ENCODE results near the gene RASGRF2.

DNA sequence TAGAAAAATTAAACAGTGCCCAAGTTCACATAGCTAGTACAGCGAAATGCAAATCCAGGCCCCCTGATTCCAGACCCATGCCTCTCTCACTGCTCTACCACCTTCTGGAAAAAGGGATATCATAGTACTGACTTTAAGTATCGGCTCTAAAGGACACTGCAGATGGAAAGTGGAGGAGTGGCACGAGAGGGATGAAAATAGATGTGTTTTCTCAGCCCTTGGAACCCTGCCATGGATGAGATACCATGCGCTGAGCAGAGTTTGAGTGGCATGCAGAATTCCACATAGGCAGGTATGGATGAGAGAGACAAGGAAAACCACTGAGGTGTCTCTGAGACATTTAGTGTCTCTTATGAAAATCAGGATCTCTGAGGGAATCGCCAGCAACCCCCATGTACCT, 291.8 kb downstream of the RASGRF2 start:
- TF ChIP-seq POLR2A (IDR thresholded peaks at IDR 0.05; ENCODE audit: low read length) (no peak), GATA1 (IDR thresholded peaks at IDR 0.05; ENCODE audit: low read depth, low read length) (no peak)
